Activated CD4-positive, alpha-beta T cell treated with anti-CD3 and anti-CD28 coated beads, Interleukin-2, amount 50 U/mL, for 4 hours (primary cell): ENCODE data around the gene PLAA.
A peak's percentile ranks its signal among the peaks of the same experiment; 100 is the strongest.
"Not testable (repeated sequence)": the region's sequence is repeated elsewhere in the genome, so short reads cannot be mapped to it uniquely, and the experiment has no call there.

ENCODE experiments used
- DNase-seq, 2 experiments: peaks; one replicate each; pipeline ENCODE4 v3.0.0-alpha.2; 2020

Gene PLAA

DNA sequence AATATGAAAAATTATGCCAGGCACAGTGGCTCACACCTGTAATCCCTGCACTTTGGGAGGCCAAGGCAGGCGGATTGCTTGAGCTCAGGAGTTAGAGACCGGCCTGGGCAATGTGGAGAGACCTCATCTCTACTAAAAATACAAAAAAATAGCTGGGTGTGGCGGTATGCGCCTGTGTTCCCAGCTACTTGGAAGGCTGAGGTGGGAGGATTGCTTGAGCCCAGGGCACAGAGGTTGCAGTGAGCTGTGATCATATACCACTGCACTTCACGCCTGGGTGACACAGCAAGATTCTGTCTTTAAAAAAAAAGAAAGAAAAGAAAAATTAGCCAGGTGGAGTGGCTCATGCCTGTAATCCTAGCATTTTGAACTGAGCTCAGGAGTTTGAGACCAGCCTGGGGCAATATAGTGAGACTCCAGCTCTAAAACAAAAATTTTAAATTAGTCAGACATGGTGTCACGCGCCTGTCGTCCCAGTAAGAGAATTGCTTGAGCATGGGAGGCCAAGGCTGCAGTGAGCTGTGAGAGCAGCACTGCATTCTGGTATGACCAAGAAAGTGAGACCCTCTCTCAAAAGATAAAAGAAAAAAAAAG, 18.0 kb downstream of the PLAA start:
- DNase-seq, result no peak

GRCh38 chr9:26925609-26926008, 21.4 kb downstream of the PLAA start:
- no peak for DNase-seq

DNA sequence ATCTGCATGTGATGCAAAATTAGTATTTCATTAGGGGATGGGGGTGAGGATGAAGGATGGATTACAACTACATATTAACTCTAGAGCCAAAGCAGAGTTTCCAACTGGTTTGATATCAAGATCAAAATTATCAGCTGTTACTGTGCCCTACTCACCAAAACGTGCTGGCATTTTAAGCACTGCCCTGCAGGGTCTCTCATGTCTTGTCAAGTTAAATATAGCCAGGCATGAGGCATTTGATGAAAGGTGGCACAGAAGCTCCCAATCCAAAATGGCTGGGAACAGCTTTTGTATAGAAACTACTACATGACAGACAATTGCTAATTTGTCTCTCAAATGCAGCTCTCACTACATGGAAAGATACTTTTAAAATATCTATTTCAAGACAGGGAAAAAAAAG, 27.3 kb downstream of the PLAA start:
- DNase-seq, result no peak

DNA sequence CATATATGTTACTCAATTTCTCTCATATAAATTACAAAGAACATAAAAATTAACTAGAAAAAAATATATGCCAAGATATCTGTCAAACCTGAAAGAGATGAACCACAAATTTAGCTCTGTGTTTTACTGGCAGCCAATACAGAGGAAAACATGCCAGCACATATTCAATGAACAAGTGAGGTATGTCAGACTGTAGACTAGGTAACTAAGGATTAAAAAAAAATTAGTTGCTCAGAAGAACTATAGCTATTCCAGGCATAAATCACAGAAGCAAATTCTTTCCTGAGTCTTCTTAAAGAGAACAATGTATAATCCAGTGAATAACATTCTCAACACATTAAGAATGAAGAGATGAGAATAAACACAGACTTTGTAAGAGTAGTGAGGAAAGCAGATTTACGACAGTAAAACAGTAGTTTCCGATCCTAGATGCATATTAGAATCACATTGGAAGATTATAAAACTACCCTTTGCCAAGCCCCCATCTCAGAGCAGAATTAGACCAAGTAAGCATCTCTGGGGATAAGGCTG, 33.8 kb downstream of the PLAA start:
- no peak for DNase-seq

DNA sequence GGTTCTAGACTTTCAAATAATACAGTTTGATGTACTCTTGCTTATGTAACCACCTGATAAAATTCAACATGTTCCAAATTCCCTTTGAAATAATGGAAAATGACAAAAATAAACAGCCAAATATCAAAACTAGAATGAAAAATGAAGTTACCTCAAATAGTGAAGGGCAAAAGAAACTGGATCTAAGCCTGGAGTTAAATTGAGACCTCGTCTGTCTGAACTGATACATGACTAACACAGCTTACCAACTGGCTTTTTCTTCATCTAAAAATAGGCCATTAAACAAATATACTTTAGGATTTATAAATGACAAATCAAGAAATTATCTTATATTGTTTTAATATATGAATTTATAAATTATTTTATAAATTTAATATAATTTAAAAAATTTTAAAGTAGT, 42.4 kb downstream of the PLAA start:
- no peak for DNase-seq

DNA sequence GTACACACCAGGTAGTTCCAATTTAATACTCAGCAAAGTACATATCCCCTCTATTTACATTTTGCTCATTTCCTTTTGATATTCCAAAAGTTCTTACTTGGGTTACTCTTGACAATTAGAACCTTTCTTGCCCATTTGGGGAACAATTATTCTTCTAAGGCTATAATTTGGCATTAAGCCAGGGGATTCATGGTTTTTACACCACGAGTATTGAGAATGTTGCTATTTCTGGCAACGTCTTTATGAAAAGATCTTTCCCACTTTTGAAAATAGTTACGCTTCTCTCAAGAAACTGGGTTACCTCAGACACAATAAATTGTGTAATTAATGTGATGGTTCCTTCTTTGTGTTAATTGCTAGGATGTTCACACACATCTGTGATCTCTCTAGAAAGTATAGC, 43.0 kb downstream of the PLAA start:
- no peak for DNase-seq

DNA sequence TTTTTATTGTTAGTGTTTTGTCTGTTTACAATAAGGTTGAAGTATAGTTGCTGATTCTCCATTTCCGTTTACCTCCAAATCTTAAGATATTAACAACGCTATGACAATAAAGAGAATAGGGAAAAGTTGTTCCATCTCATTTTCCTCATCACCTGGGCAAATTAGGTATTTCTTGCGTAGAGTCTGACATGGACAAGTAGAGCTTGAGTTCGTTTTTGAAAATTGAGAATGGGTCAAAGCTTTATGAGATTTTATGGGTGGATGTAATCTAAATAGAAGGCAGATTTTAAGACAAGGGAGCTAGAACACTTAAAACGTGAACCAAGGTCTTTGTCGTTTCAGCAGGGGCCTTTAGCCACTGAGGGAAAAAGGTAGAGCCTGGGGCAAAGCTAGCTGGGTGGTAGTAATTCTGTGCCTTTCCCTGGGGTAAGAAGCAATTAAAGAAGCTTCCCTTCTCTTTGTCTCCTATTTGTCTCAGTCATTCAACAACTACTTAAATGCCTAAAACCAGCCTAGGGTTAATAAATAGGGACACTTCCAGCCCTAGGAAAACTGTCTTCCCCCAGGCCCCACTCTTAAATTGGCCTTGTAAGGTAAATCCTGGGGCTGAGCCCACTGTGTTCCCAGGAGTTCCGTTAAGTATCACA, 53.9 kb downstream of the PLAA start:
- DNase-seq, result no peak

DNA sequence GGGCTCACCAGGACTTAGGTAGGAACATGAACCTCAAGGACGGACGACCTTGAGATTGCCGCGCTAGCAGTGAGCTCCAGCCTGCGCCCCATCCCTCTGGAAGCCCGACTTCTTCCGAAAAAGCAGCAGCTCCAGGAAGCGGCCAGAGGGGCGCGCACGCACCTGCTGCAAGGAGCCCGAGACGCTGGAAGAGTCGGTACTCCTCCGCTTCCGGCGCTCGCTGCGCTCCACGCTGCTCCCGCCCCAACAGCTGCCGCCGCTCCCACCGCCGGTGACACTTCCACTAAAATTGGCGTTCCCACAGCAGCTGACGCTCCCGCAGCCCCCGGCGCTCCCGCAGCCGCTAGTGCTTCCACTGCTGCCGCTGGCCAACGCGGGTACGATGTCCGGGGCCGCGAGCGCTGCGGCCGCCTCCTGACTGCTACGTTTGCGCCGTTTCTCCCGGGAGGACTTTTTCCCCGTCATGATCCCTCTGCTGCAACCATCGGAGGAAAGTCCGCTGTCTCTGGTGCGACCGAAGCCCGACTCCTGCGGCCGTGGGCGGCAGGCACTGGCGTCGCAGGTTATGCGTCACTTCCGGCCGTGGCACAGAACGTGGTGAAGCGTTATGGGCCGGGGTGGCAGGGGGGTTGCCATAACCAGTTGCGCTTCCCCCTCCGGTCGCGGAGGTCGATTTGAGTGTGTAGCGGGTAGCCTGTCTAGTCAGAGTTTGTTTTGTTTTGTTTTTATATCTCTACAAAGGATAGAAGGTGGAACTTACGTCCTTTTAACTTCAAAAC, 54.6 kb downstream of the PLAA start, which contains the start of gene CAAP1:
Gene CAAP1, minus strand, starts transcription at position 552 of the 779 bp plus-strand sequence. Its CDS starts 87 bp downstream, at position 465.
- peak; percentile 92 to 94 for DNase-seq

DNA sequence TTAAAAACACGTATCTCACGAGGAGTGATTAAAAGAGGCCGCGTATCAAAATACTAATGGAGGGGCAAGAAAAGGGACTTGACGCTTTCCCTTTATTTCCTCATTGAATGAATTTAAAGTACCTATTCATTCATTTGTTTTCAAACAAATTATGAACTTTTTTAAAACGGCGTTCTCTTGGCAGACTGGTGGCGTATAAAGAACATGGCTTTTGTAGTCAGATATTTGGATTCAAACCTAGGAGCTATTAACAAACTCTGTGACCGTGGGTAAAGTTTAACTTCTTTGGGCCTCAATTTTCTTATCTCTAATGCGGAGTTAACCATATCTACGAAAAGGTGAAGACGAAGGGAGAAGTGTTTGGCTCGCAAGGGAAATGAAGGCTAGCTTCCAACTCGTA, 55.3 kb downstream of the PLAA start:
- DNase-seq, result no peak

- DNase-seq, result no peak
These were observed 58.8 kb downstream of the PLAA start for GRCh38 chr9:26888271-26888670.

DNA sequence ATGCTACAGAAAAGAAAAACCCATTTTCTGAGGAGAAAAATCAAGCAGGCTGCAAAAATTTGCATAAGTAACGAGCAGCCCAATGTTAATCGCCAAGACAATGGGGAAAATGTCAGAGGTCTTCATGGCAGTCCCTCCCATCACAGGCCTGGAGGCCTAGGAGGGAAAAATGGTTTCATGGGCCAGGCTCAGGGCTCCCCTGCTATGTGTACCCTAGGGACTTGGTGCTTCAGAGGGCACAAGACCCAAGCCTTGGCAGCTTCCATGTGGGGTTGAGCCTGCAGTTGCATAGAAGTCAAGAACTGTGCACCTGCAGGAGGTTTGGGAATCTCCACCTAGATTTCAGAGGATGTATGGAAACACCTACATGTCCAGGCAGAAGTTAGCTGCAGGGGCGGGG, 64.9 kb downstream of the PLAA start:
- no peak for DNase-seq

DNA sequence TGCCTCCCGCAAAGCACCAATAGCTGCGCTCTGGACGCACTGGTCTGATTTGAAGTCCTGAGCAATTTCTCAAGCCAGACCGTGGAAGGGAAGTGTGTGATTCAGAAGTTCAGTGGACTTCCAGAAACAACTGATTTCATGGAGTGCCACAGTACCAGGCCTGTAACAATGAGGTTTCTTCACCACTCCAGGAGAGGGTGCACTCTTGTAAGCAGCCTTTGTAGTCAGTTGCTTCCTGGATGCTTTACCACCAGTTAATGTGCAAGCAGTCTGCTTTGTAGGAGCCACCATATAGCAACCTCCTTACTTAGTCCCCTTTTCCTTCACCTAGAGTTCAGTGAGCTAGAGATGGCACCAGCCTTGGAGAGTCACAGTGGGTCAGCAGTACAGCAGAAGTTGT, 66.8 kb downstream of the PLAA start:
- DNase-seq, result no peak

DNA sequence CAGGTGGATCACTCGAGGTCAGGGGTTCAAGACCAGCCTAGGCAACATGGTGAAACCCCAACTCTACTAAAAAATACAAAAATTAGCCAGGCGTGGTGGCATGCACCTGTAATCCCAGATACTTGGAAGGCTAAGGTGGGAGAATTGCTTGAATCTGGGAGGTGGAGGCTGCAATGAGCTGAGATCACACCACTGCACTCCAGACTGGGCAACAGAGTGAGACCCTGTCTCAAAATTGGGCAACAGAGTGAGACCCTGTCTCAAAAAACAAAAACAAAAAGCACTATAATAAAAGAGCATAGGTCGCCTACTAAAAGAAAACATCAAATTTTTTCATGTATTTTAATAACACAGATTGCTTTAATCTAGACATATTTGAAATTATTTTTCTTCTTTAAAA, 71.9 kb downstream of the PLAA start:
- DNase-seq, result not testable (repeated sequence)

- DNase-seq, result no peak
These were observed 76.8 kb downstream of the PLAA start for GRCh38 chr9:26870292-26870691.

- DNase-seq, result no peak
These were observed 84.0 kb downstream of the PLAA start for GRCh38 chr9:26863074-26863473.

DNA sequence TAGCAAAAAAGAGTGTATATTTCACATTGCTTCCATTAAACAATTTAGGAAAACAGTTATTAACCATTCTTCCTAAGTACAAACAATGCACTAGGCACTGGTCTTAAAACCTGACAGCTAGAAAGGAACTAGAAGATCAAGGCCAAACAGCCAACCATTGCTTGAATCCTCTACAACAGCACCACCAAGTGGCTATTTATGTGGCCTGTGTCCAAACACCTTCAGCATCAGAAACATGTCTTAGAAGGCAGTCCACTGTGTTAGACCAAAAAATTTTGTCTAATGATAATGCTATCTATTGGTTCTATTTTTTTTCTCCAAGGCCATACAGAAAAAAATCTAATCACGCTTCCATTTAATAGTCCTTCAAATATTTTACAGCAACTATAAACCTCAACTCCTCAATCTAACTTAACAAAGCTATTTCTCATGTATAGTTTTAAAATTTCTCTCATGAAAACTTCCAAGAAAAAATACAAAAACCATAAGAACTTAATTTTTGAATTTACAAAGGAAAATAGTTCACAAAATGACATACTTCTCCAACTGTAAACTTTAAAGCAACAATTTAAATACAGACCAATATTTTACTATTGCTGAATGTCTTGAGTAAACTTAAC, 90.5 kb downstream of the PLAA start:
- no peak for DNase-seq
